ENCODE data around the gene CELF4.

CELF4 gene

GRCh38 chr18:37574113-37574512 is 8.5 kb upstream of the CELF4 start:
- no peak for DNase-seq

GRCh38 chr18:37572736-37573135 is 7.1 kb upstream of the CELF4 start:
- DNase-seq, result no peak

- no peak for DNase-seq
These were observed 5.7 kb upstream of the CELF4 start for GRCh38 chr18:37571266-37571665.

GRCh38 chr18:37570336-37570930 is 4.8 kb upstream of the CELF4 start:
- no peak for DNase-seq

GRCh38 chr18:37568671-37569070 is 3.1 kb upstream of the CELF4 start:
- no peak for DNase-seq

GRCh38 chr18:37567994-37568359 is 2.4 kb upstream of the CELF4 start:
- no peak for DNase-seq

- peak in 3 of 56 donors; percentile 25 to 42 (median 30) for DNase-seq
These were observed 1.7 kb upstream of the CELF4 start for GRCh38 chr18:37567061-37567993.

GRCh38 chr18:37566479-37567060 is 972 bp upstream of the CELF4 start:
- peak in 7 of 56 donors; percentile 43 to 64 (median 62) for DNase-seq

- peak in 48 of 56 donors; percentile 6 to 82 (median 54) for DNase-seq
These were observed 430 bp upstream of the CELF4 start for GRCh38 chr18:37565977-37566478.

- DNase-seq, result peak in 33 of 56 donors; percentile 13 to 69 (median 39)
These were observed 892 bp downstream of the CELF4 start for GRCh38 chr18:37564711-37565100.

GRCh38 chr18:37563931-37564392 is 1.6 kb downstream of the CELF4 start:
- peak in 2 of 56 donors; percentile 14 to 22 for DNase-seq

- DNase-seq, result no peak
These were observed 3.6 kb downstream of the CELF4 start for GRCh38 chr18:37561986-37562385.

- DNase-seq, result no peak
These were observed 5.6 kb downstream of the CELF4 start for GRCh38 chr18:37560003-37560402.

- DNase-seq, result no peak
These were observed 6.4 kb downstream of the CELF4 start for GRCh38 chr18:37559194-37559593.

- DNase-seq, result no peak
These were observed 11.2 kb downstream of the CELF4 start for GRCh38 chr18:37554399-37554787.

- no peak for DNase-seq
These were observed 11.8 kb downstream of the CELF4 start for GRCh38 chr18:37553633-37554398.

- DNase-seq, result no peak
These were observed 13.3 kb downstream of the CELF4 start for GRCh38 chr18:37552286-37552685.

- DNase-seq, result no peak
These were observed 13.8 kb downstream of the CELF4 start for GRCh38 chr18:37551846-37552245.

GRCh38 chr18:37551249-37551648 is 14.3 kb downstream of the CELF4 start:
- no peak for DNase-seq

- no peak for DNase-seq
These were observed 15.3 kb downstream of the CELF4 start for GRCh38 chr18:37550118-37550875.

Measured in amygdala (tissue), 56 donors.